ENCODE results near the gene ADIPOR1.
"Not testable (repeated sequence)": the region's sequence is repeated elsewhere in the genome, so short reads cannot be mapped to it uniquely, and the experiment has no call there.

Gene ADIPOR1

DNA sequence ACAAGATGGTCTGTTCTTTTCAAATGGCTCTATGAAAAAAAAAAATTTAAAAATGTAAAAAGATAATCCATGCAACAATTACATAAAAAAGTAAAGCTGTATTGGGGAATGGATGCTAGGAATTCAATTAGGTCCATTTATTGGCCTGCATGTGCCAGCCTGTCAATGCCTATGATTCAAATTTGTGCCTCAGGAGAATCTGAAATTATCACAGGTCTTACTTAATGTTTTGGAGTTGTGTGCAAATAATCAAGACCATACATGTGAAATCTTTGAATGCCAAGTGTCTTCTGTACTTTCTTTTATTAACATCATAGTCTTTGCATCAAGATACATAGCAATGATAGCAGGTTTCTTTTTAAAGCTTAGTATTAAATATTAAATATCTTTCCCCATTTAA lies 17.6 kb downstream of the ADIPOR1 start:
- no peak for DNase-seq

DNA sequence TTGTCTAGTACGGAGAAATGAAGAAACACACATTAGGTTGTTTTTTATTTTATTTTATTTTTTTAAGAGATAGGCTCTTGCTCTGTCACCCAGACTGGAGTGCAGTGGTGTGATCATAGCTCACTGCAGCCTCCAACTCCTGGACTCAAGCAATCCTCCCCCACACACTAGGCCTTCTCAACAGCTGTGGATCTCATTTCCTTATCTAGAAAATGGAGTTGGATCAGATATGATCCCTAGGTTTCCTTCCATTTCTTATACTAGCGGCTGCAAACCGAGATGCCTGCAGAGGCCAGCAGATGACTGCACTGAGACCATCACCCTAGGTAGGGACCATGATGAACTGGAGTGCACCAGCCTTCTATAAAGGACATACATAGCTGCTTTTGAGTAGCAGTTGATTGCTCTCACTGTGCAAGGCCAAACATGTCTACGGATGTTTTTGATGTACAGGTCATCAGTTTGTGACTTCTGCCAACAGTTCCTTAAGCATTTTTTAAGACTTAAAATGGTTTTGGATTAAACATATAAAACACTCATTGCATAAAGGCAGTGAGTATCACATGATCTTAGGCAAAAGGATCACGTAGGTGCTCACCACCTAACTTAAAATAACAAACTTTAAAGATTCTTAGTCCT lies 19.7 kb downstream of the ADIPOR1 start:
- no peak for DNase-seq

DNA sequence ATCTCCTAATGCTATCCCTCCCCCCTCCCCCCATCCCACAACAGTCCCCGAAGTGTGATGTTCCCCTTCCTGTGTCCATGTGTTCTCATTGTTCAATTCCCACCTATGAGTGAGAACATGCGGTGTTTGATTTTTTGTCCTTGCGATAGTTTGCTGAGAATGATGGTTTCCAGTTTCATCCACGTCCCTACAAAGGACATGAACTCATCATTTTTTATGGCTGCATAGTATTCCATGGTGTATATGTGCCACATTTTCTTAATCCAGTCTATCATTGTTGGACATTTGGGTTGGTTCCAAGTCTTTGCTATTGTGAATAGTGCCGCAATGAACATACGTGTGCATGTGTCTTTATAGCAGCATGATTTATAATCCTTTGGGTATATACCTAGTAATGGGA lies 21.7 kb downstream of the ADIPOR1 start:
- DNase-seq: not testable (repeated sequence)

DNA sequence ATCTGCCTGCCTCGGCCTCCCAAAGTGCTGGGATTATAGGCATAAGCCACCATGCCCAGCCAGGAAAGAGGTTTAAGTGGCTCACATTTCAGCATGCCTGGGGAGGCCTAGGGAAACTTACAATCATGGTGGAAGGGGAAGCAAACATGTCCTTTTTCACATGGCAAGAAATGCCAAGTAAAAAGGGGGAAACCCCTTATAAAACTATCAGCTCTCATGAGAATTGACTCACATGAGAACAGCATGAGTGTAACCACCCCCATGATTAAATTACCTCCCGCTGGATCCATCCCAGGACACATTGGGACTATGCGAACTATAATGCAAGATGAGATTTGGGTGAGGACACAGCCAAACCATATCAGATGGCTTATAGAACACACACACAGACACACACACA lies 22.3 kb downstream of the ADIPOR1 start:
- DNase-seq: no peak

DNA sequence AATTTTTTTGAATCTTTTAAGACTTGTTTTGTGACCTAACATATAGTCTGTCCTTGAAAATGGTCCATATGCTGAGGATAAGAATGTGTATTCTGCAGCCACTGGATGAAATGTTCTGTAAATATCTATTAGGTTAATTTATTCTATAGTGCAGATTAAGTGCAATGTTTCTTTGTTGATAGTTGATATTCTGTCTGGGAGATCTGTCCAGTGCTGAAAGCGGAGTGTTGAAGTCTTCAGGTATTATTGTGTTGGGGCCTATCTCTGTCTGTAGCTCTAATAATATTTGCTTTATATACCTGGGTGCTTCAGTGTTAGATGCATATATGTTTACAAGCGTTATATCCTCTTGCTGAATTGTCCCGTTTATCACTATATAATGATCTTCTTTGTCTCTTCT lies 23.4 kb downstream of the ADIPOR1 start:
- no peak for DNase-seq

DNA sequence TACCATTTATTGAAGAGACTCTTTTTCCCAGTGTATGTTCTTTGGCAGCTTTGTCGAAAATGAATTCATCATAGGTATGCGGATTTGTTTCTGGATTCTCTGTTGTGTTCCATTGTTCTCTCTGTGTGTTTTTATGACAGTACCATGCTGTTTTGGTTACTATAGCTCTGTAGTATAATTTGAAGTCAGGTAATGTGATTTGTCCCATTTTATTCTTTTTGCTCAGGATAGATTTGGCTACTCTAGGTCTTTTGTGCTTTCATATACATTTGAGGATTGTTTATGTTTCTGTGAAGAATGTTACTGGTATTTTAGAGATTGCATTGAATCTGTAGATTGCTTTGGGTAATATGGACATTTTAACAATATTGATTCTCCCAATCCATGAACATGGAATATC lies 25.6 kb downstream of the ADIPOR1 start:
- no peak for DNase-seq

DNA sequence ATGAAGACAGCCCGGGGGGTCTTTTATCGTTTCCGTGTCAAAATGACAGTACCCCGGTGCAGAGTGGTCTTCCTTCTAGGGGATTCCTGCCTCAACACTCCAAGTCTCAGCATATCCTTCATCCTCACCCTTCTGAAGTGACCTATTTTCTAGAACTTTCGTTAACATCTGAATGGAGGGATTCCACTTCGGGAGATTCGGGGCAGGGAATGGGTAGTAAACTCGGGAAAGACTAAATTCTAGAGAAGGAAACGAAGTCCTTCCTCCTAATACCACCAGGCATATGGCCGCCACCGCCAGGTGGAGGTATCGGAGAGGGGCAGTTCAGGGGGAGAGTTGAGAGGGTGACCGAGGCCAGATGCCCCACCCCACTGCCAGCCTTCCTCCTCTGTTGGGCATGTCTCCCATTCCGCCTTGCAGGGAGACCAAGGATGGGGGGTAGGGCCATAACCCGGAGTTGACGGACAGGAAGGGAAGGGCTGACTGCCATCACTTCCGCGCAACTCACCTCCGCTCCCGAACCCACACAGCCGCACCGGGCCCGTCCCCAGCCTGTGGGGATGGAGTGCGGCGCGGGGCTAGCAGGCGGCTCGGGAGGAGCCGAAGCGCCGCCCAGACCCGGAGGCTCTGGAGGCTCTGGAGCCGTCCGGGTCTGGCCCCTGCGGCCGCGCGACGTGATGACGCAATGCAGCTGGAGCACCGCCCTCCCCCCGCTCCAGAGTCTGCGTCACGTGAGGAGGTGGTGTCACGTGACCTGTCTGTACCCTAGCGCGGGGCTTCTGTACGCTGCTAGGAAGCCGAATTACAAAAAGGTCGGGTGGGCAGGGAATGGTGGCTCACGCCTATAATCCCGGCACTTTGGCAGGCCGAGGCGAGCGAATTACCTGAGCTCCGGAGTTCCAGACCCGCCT lies 31.3 kb downstream of the ADIPOR1 start, which contains the start of gene KLHL12:
Gene KLHL12, minus strand, starts transcription at position 654 of the 911 bp plus-strand sequence. CDS start 2,072 bp downstream, outside the sequence.
- peak; percentile 55 to 98 (median 90) for DNase-seq

DNA sequence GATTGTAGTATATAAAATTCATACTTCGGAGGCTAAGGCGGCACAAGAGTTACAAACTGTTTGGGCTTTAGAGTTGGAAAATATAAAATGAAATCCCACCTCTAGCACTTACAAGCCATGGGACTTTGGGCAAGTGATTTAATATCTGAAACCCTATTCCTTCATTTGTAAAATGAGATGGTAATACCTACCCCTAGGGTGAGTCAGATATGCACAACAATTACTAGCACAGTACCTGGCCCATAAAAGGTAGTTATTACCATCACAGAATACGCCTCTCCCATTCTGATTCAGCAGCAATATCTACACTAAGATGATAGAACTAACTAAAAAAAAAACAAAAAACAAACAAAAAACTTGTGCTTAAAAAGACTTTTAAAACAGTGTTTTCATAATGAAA lies 34.6 kb downstream of the ADIPOR1 start:
- no peak for DNase-seq

DNA sequence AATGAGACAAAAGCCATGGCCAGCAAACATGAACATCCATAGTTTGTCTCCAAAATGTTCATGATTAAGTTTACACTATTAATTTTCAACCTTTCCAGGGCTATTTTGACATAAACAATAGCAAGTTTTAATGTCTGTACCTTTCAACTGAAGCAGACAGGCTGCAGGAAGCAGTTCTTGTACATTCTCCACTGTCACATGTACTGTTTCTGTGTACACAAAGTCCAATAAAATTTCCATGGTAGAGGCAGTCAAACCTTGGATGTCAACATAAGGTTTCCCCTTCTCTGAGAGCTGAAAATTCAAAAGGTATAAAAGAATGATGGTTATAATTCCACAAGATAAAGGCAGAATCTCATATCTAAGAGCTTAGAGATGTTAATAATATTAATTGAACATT lies 38.5 kb downstream of the ADIPOR1 start:
- no peak for DNase-seq

DNA sequence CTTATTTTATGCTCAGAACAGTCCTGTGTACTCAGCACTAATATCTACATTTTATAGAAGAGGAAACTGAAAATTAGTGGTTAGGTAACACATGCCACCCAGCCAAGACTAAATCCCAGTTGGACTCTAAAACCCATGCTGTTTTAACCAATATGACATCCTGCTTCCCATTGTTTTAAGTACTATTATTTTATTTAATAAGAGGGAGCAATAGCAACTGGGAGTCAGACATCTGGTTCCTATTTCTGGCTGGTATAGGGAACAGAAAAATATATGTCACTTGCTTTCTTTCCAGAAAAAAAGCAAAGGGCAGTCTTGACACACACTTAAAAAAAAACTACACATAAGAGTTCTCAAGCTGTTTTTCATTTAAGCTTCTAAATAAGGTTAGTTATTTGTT lies 43.0 kb downstream of the ADIPOR1 start:
- DNase-seq: no peak

DNA sequence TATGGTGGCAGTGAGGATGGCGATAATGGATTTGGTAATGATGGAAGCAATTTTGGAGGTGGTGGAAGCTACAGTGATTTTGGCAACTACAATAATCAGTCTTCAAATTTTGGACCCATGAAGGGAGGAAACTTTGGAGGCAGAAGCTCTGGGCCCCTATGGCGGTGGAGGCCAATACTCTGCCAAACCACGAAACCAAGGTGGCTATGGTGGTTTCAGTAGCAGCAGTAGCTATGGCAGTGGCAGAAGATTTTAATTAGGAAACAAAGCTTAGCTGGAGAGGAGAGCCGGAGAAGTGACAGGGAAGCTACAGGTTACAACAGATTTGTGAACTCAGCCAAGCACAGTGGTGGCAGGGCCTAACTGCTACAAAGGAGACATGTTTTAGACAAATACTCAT lies 45.6 kb downstream of the ADIPOR1 start:
- DNase-seq: not testable (repeated sequence)

DNA sequence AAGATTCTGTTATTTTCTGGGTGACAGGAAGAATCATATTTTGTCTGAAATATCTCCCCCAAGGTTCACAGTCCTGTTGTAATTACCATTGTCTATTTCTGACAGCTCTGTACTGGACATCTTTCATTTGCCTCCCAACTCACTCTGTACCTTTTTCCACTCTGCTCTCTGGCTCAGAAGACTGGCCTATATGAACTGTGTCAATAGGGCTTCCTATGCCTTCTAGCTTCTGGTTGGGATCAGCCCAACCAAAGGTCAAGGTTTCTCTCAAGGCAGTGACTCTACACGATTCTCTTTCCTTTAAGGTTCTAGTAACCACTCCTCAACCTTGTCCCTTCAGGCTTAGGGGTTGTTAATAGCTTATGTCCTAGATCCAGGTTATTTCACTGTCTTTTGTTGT lies 48.6 kb downstream of the ADIPOR1 start:
- no peak for DNase-seq

DNA sequence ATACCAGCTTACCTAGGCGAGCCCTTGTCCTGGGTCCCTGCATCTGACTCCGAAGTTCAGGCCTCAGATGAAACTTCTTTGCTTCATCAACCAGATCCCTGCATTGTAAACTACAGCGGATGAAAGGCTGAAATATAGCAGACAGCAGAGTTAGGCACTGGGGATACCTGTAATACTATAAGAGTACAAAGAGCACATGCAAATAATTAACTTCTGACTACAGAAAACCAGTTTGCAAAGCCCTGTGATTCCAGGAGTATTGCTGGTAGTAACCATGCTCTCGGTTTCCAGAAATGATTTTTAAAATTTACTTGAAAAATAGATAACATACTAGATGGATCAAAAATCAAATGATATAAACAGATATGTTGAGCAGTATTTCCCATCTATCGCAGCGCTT lies 49.1 kb downstream of the ADIPOR1 start:
- no peak for DNase-seq

DNA sequence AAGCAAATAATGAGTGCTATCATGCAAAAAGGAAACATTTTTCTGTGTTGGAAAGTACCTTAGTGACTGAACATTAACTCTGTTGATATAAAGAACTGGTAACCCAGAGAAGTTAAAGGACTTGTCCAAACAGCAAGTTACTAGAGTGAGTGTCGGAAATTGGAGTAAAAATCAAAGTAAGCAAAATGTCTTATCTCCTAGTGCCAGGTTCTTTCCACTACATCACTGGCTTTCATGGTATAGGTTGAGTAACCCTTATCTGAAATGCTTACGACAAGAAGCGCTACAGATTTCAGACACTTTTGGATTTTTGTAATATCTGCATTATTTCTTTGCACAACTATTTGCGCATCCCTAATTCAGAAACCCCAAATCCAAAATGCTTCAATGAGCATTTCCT lies 52.8 kb downstream of the ADIPOR1 start:
- no peak for DNase-seq

DNA sequence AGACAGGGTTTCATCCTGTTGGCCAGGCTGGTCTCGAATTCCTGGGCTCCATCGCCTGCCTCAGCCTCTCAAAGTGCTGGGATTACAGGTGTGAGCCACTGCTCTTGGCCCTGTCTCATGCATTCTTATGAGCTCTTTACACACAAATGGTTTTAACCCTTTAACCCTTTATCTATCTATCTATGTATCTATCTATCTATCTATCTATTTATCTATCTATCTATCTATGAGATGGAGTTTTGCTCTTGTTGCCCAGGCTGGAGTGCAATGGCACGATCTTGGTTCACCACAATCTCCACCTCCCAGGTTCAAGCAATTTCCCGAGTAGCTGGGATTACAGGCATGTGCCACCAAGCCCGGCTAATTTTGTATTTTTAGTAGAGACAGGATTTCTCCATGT lies 54.3 kb downstream of the ADIPOR1 start:
- not testable (repeated sequence) for DNase-seq

DNA sequence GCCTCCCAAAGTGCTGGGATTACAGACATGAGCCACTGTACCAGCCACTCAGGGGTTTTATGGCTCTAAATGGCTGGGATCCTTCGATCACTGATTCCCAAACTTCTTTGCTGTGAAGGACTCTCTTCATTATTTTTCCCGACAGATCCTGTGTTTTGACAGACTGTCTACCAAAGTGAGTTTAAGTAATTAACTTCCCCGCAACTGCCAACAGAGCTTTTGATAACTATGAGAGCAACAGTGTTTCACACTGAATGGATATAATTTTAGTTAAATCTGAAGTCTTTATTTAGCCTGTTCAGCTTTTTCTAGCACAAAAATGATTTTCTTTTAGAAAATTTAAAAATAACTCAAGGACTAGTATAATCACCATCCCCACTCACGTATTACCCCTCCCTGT lies 56.6 kb downstream of the ADIPOR1 start:
- DNase-seq: no peak

DNA sequence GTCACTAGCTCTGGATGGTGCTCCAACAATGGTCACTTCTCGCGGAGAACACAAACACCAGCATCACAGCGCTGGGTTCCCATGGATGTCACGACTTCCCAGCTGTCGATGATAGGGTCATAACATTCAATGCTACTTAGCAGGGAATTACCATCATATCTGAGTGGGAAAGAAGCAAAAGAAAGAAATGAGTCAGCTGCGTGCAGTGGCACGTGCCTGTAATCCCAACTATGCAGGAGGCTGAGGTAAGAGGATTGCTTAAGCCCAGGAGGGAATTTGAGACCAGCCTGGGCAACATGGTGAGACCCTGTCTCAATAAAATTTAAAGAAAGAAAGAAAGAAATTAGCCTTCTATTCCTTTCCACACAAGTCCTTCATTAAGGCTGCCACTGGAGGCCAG lies 65.6 kb downstream of the ADIPOR1 start:
- no peak for DNase-seq
